NCI-H187 treated with DMSO at 0.1 percent for 48 hours (cell line): ENCODE data around the gene CCDC80.

ENCODE experiments used
- DNase-seq: peaks from one replicate; lab custom pipeline; 2025; lab: John Stamatoyannopoulos, UW

CCDC80 gene, protein sequence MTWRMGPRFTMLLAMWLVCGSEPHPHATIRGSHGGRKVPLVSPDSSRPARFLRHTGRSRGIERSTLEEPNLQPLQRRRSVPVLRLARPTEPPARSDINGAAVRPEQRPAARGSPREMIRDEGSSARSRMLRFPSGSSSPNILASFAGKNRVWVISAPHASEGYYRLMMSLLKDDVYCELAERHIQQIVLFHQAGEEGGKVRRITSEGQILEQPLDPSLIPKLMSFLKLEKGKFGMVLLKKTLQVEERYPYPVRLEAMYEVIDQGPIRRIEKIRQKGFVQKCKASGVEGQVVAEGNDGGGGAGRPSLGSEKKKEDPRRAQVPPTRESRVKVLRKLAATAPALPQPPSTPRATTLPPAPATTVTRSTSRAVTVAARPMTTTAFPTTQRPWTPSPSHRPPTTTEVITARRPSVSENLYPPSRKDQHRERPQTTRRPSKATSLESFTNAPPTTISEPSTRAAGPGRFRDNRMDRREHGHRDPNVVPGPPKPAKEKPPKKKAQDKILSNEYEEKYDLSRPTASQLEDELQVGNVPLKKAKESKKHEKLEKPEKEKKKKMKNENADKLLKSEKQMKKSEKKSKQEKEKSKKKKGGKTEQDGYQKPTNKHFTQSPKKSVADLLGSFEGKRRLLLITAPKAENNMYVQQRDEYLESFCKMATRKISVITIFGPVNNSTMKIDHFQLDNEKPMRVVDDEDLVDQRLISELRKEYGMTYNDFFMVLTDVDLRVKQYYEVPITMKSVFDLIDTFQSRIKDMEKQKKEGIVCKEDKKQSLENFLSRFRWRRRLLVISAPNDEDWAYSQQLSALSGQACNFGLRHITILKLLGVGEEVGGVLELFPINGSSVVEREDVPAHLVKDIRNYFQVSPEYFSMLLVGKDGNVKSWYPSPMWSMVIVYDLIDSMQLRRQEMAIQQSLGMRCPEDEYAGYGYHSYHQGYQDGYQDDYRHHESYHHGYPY

DNA sequence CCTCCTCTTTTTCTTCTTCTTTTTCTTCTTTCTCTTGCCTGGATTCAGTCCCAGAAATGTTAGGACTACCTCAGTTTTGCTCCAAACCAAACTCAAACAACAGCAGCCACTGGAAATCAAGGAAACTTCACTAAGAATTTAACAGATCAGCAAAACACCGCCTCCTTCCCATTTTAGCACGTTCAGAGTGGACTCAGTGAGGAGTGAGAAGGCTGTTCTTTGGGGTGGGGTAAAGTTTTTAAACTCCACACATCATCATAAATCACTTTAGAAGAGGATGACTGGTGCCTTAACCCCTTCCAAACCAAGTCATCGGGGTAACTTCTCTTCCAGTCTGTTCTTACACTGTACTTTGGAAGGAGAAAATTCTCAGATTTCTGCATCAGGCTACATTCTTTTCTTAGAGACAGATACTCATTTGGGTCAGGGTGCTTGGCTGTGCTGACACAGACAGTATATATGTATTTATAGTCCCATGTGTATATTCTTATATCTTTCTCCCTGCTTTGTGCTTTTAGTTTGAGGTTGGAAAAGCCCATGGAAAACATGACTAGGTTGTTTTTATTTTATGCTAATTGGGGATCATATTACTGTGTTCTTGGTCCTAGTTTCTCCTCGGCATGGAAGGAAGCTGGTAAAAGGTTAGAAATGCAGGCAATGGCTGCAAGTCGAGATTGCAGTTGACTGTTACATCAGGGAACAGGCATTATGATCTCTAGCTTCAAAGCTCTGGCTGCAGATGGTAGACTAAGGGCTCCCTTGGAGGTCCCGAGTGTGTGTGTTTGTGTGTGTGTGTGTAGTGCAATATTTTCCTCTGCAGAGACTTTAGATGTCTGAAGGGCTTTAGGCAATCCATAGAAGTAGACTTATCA is at the start of gene CCDC80:
Gene CCDC80 (minus strand): TSS at position 214 of the 872 bp plus-strand sequence. CDS start 1,238 bp downstream, outside the sequence.
- DNase-seq: no peak

DNA sequence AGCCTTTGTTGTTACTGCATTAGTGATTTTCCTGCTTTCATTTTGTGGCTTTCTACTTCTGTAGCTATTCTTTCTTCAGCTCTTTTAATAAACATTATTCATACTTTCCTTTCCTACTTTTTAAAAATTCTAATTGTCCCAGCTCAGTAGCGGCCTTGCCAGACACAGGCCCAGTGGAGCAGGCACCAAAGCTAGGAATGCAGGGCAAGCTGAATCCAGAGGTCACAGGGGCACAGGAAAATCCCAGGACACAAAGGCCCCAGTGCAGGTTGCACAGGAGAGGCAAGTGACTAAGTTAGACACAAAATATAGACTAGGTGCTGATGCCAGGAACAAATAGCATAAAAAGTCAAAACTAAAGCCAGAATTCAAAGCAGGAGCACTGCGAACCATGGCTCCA is 49.0 kb upstream of the CCDC80 start:
- no peak for DNase-seq

DNA sequence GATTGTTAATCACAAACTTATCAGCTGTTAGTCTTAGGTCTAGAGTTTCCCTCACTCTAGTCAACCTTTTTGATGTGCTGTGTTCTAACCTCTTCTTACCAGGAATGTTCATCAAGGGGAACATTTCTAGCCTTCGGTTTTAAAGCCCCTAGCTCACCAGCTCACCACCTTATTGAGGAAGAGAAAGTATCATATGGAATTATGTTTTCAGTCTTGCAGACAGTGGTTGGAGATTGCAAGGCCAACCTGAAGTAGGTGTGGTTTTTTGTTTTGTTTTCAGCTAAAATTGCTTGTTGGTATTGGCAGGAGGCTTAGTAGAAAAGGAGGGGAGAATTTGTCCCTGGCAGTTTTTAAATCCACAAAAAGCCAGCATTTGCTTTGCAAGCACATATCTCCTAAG is 48.4 kb upstream of the CCDC80 start:
- no peak for DNase-seq

- DNase-seq: no peak
Measured at GRCh38 chr3:112688819-112689218, 47.9 kb upstream of the CCDC80 start.

DNA sequence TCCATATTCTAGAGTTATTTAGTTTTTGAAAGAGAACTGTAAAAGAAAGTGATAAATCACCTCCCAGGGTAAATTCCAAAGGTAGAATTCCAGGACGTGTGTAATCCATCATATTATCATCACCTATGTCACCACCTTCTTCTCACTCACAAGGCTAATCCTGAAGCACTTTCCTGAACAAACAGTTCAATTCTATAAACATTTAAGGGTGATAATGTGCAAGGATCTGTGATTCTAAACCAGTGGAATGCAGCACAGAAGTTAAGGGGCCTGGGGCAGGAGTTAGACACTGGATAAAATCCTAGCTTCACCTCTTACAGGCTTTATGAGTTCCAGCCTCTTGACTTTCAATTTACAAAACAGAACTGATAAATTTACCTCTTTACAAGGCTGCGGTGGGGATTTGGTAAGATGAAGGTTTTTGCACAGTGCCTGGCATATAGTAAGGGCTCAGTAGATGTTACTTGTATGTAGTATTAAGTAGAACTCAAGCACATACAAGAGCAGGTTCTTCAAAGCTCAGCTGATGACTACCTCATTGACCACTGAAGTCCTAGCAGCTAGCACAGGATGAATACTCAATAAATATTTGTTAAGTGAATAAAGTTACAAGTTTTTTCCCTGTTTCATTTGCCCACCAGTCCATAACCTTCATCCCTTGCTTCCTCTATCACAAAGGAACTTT is 47.3 kb upstream of the CCDC80 start:
- no peak for DNase-seq

- no peak for DNase-seq
Measured at GRCh38 chr3:112687616-112688015, 46.7 kb upstream of the CCDC80 start.

GRCh38 chr3:112687211-112687610 is 46.3 kb upstream of the CCDC80 start:
- no peak for DNase-seq

DNA sequence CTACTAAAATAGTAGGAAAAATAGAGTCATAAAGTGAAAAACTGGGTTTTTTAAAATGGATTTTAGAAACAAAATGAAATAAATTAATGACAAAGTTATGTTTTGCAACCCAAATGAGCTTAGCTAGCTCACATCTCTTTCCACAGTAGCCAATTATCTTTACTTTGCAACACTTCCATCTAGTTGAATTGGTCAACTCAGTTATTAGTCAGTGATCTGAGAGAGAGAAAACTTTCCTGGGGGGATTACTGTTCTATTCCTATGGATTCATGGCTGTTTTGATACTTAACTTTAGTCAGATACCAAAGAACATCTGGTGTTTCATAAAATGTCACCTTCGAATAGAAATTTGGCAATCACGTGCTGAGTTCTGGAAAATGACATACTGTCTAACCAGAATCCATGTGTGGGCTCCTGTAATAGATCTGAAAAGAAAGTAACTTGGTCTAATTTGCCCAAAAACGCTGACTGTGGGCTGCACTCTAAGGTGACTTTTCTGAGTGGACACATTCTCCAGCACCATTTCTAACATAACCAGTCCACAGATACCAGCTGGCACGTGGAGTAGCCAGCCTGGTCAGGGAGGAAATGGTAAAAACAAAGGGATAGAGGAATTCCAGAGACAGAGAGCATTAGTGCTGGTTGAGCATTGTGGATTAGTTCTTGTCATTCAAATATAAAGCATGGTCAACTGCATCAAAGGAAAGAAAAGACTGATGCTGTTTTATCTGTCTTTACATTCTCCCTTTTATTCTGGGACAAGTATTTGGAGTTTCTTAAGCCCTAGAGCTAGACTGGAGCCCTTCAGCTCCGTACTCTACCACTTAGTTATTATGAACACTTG is 45.2 kb upstream of the CCDC80 start:
- no peak for DNase-seq

- DNase-seq: no peak
Measured at GRCh38 chr3:112685420-112685819, 44.5 kb upstream of the CCDC80 start.

DNA sequence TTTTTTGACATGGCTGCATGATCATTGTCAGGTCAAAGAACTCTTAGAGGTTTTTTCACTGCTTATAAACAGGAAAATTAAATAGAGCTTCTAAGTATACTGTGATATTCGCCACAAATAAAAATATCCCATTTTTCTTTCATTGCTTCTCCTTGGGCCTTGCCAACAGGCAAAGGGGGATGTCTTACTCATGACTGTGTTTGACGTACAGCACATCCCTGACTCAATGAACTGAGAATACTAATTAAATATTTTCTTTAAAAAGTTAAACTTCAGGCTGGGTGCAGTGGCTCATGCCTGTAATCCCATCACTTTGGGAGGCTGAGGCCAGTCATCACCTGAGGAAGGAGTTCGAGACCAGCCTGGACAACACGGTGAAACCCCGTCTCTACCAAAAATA is 41.4 kb upstream of the CCDC80 start:
- DNase-seq: no peak

DNA sequence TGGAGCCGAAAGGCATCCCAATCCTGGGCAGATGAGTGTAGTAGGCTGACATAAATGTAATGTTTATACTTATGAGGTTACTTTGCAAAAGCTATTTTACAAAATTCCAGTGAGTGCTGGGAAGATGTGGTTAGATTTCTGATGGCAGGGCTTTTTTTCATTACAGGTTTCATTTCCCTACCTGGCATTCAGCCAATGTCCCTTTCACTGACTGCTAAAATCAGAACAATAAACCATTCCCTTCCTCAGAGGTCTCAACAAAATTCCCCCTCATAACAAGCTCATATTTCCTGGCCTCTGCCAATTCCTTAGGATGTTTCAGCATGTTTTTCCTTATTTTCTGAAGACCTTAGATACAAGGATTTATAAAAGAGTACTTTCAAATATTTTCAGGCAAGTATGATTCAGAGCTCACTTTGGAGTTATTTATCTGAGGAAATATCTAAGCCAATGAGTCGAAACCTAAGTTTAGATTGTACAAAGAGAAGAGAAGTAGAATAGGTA is 40.9 kb upstream of the CCDC80 start:
- no peak for DNase-seq

GRCh38 chr3:112676659-112677234 is 35.8 kb upstream of the CCDC80 start:
- DNase-seq: peak; percentile 62

DNA sequence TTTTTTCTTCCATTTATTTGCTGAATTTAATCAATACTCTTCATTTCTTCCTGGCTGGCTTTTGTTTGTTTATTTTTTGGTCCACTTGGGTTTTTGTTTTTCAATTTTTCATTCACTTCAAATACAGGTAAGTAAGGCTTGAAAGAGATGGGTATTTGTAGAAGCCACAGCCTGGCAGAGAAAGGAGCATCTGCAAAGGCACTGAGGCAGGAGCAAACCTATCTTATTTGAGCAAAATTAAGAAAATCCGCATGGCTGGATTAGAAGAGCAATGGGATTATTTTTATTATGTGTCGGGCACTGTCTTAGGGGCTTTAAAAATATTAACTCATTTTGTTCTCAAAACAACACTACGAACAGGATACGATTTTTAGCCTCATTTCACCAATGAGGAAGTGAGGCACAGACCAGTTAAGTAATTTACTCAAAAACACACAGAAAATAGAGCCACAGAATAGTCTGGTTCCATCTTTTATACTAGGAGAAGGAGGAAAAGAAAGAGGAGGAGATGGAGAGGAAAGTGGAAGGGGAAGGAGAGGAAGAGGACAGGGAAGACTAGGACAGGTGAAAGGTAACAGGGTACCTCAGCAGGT is 35.1 kb upstream of the CCDC80 start:
- no peak for DNase-seq

GRCh38 chr3:112675349-112675748 is 34.4 kb upstream of the CCDC80 start:
- DNase-seq: no peak

DNA sequence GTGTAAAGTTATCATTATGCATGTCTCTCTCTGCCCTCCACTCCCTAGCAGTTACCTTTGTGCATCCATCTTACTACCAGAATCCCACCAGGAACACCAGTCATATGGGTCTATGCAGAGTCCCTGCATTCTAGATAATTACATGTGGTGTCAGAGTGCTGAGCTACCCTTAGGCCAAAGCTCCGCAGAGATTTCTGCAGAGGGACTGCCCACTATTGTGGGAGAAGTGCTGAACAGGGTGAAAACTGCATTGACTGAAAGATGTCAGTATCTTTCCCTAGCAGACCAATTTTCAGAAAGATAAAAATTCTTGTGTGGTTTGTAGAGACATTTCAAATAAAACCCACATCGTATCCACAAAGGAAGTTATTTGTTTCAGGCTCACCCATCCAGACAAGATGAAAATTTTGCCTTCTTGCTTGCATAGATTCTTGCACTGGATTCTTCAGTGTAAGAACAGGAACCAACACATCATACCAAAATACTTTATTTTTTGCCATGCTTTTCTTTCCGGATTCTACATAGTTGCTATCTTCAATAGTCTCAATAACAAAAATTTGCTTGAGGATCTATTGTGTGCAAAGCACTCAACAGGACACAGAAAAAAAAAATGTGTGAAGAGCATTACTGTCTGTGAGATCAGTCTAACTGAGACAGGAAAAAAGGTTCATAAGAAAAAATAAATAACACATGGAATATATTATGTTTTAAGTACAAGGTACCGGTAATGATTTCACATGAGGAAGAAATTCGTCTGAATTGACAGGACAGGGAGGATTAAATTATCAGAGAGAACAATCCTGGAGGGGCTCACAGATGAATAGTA is 32.0 kb upstream of the CCDC80 start:
- DNase-seq: no peak

GRCh38 chr3:112671930-112672715 is 31.2 kb upstream of the CCDC80 start:
- no peak for DNase-seq

DNA sequence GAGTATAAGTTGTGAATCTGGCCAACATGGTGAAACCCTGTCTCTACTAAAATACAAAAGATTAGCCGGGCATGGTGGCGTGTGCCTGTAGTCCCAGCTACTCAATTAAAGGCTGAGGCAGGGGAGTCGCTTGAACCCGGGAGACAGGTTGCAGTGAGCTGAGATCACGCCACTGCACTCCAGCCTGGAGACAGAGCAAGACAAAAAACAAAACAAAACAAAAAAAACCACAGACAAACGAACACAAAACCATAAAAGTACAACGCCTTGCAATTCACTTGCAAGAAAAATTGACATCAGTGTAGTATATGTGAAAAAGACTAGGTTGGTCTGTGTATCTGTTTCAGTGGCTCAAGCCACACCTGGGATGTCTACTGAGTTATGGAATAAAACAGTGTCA is 29.9 kb upstream of the CCDC80 start:
- no peak for DNase-seq

DNA sequence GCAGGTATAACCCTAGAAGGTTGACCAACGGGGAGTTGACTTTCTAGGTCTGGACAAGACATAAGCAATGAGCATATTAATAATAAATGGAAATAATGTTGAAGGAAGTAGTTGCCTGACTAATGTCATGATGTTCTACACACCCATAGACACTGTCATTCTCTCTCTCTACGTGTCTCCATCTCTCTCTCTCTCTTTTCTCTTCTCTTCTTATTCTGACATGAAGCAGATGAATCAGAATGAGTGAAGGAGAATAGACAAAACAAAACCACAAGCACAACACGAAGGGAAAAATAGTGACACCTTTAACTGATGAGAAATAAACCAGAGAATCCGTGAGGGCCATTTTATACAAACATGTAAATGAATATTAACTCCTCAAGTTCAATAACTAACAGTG is 26.7 kb upstream of the CCDC80 start:
- DNase-seq: no peak
